Measurements from ENCODE around the gene AFAP1L1.

AFAP1L1 gene

DNA sequence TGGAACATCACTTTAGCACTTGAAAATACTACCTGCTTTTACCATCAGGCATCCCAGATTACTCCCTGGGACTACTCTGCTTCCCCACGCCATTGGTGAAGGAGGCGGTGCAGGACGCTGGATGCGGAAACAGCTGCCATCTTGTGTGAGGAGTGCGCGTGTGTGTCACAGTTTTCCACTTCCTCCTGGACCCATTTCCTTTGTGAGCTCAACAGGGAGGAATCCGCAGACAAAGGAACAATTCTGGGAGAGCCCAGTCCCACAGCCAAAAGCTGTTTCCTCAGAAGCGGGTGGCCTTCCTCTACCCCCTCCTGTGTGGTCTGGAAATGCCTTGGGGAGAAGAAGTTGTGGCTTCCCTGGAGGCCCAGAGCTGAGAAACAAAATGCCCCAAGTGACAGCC, 16.8 kb downstream of the AFAP1L1 start:
- no peak for DNase-seq

DNA sequence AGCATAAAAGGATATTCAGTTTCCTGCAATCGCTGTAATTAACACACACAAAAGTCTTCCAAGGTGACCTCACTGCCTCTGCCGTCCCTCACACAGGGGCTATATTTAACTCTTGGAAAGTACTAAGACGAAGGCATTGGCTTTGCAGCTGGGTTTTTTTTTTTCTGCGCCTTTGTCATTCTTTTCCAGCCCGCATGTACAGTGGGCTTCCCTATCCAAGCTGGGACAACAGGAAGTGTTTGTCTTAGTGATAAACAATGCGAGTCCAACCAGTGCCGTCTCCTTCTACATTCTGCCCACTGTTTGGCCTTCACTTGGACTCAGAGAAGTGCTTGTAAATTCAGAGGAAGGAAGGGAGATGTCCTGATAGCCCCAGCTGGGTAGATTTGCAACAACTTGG, 17.6 kb downstream of the AFAP1L1 start:
- DNase-seq, result no peak

DNA sequence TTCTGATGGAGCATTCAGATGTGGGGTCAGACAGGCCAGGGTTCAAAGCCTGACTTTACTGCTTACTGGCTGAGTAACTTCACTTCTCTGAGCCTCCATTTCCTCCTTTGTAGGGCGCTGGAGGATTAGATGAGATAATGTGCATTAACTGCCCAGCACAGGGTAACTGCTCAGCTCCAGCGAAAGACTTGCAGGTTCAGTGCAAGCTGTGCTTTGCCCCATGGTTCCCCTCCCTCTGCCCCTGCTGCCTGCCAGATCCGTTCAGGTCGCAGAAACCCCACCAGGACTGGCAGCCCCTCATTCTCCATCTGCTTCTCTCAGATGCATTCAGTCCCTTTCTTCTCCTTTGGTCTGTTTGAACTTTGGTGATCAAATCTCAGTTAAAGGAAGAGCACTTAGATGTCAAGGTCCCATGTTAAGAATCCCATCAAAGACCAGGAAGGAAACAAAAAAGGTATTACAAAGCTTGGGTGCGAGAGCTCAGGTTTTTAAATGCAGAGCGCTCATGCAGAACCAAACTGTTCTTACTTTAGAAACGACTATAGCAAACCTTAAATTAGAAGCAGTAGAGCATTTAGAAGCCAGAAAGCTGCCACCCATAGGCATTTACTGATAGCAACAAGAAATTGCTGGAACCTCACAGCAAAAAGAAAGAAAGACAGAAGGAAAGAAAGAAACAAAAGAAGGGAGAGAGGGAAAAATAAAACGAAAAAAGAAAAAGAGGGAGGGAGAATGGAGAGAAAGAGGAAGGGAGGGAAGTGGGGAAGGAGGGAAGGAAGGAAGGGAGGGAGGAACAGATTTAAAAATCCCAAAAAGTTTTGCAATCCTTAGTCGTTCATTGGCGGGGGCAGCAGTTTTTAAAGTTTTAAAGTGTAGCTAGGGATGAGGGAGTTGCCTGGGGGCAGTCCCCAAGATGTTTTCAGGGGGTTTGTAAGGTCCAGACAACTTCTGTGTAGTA, 23.5 kb downstream of the AFAP1L1 start:
- DNase-seq, result no peak

DNA sequence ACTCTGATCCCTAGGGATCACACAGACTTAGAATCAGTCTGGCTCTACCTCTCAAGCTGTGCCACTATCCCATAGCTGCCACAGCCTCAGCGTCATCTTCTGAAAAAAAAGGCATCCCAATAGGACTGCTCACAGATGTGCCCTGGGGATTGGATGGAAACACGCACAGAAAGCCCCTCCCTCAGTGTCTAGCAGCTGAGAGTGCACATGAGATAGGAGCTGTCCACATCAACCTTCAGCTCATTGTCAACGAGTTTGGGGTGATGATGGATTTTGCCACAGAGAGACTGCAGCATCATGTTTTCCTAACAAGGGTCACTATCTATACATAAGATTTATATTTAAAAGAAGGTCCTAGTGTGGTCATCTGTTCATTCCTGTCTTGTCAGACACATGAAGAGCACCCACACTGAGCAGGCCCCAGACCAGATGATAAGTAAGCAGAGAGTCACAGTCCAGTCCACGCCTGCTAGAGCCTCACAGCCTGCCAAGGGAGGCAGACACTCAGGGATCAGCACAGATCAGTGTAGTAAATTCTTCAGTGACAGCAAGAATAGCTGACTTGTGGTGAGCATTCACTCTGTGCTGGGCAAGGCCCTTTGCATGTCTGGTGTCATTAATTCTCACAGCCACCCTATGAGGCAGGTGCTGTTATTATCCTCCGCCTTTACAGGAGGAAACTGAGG, 25.8 kb downstream of the AFAP1L1 start:
- no peak for DNase-seq

DNA sequence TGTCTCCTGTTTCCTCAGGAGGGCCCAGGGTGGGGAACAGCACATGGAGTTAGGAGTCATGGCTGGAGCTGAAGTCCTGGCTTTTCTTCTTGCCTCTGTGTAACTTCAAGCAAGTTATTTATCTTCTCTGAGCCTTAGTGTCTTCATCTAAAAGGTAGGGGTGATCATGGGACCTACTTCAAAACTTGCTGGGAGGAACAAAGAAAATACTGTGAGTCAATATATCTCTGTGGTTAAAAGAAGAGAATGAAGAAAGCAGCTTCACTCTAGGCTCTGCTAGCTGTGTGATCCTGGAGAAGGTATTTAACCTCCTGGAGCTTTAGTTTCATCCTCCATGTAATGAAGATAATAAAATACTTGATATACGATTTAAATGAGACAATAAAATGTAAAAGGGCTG, 26.5 kb downstream of the AFAP1L1 start:
- DNase-seq, result no peak

DNA sequence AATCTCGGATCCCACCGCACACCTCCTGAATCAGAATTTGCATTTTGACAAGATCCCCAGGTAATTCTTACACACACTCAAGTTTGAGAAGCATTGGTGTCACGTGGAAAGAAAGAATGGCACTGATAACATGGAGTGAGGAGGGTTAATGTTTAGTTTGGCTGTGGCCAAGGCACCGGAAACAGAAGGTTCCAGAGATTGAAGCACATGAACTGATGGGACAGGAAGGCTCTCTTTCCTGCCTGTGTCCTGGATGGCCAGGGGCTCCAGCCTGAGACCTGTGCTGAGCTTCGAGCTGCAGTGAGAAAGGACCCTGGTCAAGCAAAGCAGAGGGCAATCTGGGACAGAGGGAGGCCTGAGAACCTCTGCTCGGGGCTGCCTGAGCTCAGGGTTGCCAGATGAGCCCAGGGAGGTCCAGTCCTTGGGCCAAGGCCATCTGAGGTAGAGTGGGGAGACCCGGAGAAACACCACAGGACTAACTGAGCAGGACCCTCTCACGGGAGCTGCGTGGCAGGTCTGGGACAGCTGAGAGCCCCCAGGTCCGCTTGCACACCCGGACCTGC, 27.3 kb downstream of the AFAP1L1 start:
- no peak for DNase-seq

DNA sequence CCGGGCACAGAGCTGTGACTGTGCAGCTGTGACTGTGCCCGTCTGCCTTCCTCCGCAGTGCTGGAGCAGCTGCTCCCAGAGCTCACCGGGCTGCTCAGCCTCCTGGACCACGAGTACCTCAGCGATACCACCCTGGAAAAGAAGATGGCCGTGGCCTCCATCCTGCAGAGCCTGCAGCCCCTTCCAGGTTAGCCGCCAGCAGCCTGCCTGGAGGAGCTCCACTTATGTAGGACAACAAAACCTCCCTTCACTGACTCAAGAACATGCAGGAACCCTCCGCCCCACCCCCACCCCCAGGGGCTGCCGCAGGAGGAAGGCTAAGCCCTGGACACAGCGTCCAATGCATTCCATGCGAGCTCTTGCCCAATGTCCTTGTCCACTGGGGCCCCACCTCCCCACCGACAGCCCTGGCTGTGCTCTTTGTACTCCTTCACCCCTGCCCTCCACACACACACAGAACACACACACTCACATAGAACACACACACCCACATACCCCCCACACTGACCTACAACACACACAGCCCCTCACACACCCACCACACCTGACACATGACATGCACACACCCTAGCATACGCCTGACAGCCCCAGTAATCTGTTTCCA, 27.9 kb downstream of the AFAP1L1 start:
- DNase-seq, result no peak

DNA sequence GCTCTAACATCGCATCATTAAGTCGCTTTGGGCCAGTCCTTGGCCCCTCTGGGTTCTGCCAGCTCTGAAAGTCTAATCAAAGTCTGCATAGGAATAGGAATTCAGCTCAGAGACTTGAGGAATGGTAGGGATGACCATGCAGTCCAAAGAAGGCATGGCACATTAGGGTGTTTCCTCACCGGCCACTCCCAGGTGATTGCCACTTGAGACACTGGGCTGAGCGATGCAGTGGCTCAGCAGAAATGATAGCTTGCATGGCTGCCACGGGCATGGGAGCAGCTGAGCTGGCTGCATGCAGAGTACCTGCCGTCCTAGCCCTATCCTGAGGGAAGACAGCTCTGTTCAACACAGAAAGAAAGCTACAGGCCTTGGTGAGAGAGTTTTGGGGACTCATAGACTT, 28.8 kb downstream of the AFAP1L1 start:
- DNase-seq, result no peak

DNA sequence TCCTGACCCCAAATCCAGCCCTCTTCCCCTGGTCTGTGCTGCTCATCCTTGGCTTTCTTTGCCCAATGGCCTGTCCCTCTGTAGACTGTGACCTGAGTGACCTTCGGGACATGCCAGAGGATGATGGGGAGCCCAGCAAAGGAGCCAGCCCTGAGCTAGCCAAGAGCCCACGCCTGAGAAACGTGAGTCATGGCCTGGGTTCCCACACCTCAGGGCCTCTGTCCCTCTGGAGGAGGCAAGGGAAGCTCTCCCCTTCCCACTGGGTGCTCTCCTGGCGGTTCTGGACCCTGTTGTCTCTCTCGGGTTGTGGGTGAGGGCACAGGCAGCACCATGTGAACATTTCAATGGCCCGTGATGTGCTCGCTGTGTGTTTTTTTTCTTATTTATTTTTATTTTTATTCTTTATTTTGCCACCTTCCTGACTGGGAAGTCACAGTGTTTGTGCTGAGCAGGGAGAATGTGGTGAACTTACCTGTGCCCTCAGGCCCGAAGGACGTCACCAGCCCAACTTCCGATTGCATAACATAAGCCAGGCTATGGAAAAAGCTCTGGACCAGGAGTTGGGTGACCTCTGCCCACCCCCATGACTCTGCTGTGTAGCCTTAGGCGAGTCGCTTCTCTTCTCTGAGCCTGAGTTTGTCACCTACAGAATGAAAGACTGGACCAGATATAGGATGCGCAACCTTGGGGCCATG, 29.5 kb downstream of the AFAP1L1 start:
- no peak for DNase-seq

DNA sequence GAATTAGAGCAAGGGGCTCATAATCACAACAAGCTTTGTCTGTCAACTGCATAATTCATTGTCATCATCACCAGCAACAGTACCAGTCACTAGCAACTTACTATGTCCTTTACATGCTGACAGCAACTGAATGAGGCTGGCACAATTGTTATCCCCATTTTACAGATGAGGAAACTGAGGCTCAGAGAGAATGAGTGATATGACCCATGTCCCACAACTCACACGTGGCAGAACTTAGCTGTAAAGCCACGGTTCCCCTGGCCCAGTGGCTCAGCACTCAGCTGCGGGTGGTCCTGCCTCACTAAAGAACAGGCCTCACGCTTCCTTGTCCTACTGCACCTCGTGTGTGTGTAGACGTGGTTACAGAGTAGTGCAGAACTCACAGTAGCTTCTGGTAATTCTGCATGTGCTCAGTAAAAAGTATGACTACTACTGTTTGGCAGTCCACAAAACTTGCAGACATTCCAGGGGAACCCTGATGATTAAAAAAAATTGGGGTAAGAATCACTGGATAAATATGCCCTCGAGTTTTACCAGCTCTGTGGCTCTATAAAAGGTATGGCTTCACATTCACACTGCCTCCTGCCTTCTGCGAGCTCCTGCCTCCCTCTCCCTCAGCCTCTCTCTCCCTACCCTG, 30.2 kb downstream of the AFAP1L1 start:
- DNase-seq, result no peak

DNA sequence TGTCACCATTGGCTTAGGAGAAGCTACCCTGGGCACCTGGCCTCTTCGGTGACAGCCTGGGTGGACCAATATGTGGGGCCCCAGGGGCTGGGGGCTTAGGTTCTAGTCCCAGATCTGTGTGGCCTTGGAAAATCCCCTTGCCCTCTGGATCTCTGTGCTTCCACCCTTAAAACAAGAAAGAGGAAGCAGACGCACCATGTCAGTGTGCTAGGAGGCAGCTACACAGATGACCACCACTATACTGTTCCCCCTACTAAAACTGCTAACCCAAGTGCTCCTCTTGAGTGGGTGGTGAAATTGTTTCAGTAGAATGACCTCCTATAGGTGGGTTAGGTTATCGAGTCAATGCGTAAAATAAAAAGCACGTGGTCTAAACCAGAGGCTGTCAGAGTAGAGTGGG, 31.0 kb downstream of the AFAP1L1 start:
- DNase-seq, result no peak

DNA sequence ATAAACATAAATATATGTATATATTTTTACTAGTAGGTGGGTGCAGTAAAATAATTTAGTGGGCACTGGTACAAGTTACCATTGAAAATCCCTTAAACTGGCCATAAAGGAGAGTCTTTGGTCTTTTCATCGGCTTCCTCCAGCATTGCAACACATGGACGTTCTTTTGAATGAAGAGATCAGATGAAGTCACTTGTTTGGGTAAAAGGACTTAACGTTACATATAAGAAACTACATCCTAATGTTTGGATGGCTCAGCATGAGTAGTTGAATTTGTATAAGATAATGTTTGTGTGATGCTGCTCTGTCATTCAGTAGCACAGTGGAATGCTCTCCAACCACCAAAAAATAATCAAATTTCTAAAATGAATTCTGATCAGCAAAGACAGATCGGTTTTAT, 31.6 kb downstream of the AFAP1L1 start:
- no peak for DNase-seq

DNA sequence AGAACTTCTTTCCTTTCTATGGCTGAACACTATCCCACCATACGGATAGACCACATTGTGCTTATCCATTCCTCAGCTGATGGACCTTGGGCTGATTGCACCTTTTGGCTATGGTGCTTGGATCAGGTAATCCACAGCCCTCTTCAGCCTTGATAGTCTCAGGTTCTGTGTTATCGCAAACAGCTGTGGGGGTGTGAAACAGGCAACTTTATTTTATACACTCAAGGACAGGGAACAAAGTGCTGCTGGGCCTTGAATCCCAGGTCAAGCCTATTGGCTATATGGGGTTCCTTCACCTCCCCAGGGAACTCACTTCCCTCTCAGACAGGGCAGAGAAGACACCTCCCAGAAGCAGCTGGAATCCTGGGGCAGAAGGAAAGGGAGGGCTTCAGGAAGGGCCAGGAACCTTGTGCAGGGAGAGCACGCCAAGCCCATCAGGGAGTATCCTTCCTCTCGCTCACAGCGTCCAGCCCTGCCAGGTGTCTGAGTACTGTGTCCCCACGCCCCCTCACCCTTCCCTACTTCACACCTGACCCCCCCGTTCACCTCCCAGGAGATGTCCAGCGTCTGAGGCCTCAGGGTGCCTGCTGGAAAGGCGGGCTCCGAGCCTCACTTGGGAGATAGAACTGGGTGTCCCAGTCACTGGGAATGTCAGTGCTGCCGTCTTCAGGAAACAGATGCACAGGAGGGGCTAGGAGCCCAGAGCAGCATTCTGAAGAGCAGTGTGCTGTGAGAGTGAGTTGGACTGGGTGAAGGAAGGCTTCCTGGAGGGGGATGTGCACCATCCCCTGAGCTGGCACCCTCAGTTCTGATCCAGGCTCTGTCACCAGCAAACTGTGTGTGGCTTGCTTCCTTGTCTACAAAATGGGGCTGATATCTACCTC, 32.8 kb downstream of the AFAP1L1 start:
- DNase-seq, result no peak

DNA sequence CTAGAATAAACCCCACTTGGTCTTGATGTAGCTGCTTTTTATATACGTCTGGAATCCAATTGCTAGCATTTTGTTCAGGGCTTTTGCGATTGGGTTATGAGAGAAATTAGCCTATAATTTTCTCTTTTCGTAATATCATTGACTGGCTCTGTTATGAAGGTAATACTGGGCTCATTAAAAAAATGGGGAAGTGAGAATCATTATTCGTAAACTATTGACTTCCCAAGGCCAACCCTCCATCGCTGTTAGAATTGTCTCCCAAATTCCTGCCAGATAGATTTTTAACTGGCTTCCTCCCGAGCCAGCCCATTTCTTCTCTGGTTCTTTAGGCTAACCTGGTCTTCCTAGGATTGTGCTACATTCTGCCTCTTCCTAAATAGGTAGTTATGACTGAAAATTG, 37.7 kb downstream of the AFAP1L1 start:
- DNase-seq, result no peak

DNA sequence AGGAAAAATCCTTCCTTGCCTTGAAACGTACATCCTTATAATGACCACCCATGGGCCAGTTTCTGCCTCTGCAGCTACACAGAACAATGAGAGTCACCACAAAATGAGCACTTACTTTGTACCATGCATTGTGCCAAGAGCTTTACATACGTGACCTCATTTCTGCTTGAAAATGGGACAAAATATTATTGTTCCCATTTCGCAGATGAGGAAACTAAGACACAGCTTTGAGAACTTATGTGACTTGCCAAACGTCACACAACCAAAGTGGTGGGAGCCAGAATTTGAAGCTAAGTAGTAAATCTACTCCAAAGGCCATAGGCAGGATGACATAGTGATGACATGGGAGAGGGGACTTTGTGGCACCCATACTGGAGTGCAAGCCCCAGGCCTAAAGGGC, 38.8 kb downstream of the AFAP1L1 start:
- DNase-seq, result no peak

DNA sequence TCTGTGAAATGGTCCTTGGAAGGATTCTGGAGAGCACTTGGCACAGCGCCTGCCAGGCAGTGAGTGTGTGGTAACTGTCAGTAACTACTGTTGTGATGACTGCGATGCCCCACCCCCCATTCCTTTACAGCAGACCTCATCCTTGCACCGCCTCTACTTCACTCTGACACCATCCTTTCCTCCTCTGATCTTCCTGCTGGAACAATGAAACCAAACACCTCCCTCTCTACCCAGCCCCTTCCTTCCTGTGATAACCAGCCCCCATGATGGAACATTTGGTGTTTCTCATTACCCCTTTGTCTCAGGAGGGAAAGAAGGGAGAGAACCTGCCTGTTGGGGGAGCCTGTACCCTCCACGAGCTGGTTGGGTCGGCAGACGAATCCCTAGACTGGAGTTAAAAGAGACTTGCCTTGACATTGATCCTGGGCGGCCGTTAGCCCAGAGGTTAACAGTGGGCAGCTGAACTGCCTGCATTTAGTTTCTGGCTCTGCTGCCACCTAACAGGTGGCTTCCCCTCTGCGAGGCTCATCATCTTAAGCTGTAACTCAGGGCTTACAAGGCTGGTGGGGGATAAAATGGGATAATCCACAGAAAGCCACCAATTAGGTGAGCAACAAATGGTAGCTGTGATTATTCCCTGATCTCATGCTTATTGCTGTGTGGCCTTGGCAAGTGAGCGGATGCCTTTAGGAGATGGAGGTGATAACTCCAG, 39.4 kb downstream of the AFAP1L1 start:
- DNase-seq, result no peak

DNA sequence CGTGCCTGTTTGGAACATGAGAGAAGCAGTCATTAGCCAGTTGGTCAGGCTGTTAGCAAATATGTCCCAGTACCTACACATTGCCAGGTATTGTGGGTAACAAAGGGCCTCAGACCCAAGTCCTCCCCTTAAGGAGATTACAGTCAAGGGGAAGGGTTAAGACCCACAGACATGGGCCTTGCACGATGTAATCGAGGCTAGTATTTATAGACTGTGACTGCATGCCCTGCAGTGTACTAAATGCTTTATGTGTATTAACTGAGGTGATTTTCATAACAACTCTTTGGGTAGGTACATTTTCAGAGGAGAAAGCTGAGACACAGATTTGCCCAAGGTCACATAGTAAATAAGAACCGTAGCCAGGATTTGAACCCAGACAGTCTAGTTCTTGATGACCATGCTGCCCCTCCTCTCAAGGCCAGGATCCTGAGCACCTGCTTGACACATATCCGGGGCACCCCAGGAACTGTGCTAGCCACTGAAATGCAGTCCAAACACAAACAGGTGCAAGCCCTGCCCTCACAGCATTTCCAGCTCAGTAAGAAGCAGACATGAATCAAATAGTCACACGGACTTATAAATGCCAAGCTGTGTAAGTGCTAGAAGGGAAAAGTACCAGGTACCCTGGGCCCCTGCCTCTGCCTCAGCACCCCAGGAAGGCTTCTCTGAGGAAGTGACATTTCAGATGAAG, 41.6 kb downstream of the AFAP1L1 start:
- DNase-seq, result no peak

DNA sequence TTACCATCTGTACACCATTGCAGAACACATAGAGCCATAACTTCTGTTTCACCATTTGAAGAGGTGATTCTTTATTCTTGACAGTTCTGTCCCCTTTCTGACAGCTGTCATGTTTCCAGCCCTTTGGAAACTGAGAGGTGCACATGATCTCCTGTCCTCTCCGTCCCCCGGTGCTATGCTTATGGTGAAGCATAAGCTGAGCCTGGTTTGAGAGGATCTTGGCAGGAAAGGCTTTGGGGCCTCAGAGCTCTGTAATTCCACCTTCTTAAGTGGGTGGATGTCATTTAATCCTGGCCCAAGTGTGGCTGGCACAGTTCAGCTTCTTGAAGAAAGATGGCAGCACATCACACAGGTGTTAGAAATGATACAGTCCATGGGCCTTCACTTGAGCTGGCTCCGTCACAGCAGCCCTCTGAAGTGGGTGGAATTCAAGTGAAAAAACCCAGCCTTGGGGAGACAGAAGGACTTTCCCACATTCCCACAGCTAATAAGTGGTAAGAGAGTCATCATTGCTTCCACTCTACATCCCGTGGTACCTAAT, 43.0 kb downstream of the AFAP1L1 start:
- no peak for DNase-seq

DNA sequence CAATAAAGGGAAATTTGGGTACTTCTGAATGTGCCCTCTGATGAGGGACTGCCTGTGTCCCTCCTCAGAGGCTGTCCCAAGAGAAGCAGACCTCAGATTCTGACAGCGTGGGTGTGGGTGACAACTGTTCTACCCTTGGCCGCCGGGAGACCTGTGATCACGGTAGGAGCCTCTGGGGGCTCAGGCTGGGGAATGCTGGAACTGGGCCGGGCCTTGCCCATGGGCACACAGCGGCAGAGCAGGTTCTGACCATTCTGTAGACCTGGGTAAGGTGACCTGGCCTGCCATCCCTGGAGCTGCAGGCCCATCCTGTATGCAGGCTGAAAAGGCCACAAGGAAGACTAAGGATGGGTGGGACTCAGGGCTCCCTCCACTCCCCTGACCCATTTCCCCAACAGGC, 44.1 kb downstream of the AFAP1L1 start:
- DNase-seq, result no peak
